GM19468 (cell line): ENCODE data around the gene KCNE2.

Experiments used
- ATAC-seq: cut with Tn5 transposase; IDR thresholded peaks from one replicate; pipeline ENCODE4 v1.9.1; 2021; ENCODE audit warnings: mild to moderate bottlenecking, moderate library complexity, moderate number of reproducible peaks; ENCODE audit not compliant: unreplicated experiment; ENCODE audit errors: extremely low read depth

Gene KCNE2

GRCh38 chr21:34363733-34364132 is at the start of gene KCNE2:
Gene KCNE2 (plus strand): TSS chr21:34364006. CDS start chr21:34370479, 6,473 bp downstream.
- ATAC-seq, result no peak

GRCh38 chr21:34319585-34319984 is 44.2 kb upstream of the KCNE2 start:
- no peak for ATAC-seq

GRCh38 chr21:34320011-34320410 is 43.8 kb upstream of the KCNE2 start:
- no peak for ATAC-seq

- ATAC-seq, result no peak
Measured at GRCh38 chr21:34330055-34330454, 33.8 kb upstream of the KCNE2 start.

GRCh38 chr21:34331726-34332125 is 32.1 kb upstream of the KCNE2 start:
- no peak for ATAC-seq

- no peak for ATAC-seq
Measured at GRCh38 chr21:34332347-34332746, 31.5 kb upstream of the KCNE2 start.

- no peak for ATAC-seq
Measured at GRCh38 chr21:34333121-34333739, 30.6 kb upstream of the KCNE2 start.

GRCh38 chr21:34335316-34335715 is 28.5 kb upstream of the KCNE2 start:
- ATAC-seq, result no peak

- ATAC-seq, result no peak
Measured at GRCh38 chr21:34336245-34336644, 27.6 kb upstream of the KCNE2 start.

- no peak for ATAC-seq
Measured at GRCh38 chr21:34336756-34337391, 26.9 kb upstream of the KCNE2 start.

- ATAC-seq, result no peak
Measured at GRCh38 chr21:34337741-34338140, 26.1 kb upstream of the KCNE2 start.

GRCh38 chr21:34338226-34338625 is 25.6 kb upstream of the KCNE2 start:
- no peak for ATAC-seq

GRCh38 chr21:34340061-34340460 is 23.7 kb upstream of the KCNE2 start:
- ATAC-seq, result no peak

- no peak for ATAC-seq
Measured at GRCh38 chr21:34342476-34342875, 21.3 kb upstream of the KCNE2 start.

- ATAC-seq, result no peak
Measured at GRCh38 chr21:34343347-34343746, 20.5 kb upstream of the KCNE2 start.

- no peak for ATAC-seq
Measured at GRCh38 chr21:34343838-34344381, 19.9 kb upstream of the KCNE2 start.

- no peak for ATAC-seq
Measured at GRCh38 chr21:34344584-34344983, 19.2 kb upstream of the KCNE2 start.

- ATAC-seq, result no peak
Measured at GRCh38 chr21:34345091-34345871, 18.5 kb upstream of the KCNE2 start.

- no peak for ATAC-seq
Measured at GRCh38 chr21:34345892-34346291, 17.9 kb upstream of the KCNE2 start.

- ATAC-seq, result no peak
Measured at GRCh38 chr21:34348890-34349519, 14.8 kb upstream of the KCNE2 start.
